D721Med (cell line): ENCODE results near the gene P2RY8.
"Not testable (repeated sequence)": the region's sequence is repeated elsewhere in the genome, so short reads cannot be mapped to it uniquely, and the experiment has no call there.

Experiments
- DNase-seq: peaks from one replicate; pipeline ENCODE4 v3.0.0; 2011; ENCODE audit warnings: low spot score; ENCODE audit not compliant: insufficient read length
- FAIRE-seq: peaks from 2 replicates; lab custom pipeline; 2011; peaks lifted over from hg19 to GRCh38; lab: Jason Lieb, UNC
- TF ChIP-seq, protein P1 (sequence below): IDR thresholded peaks from 2 replicates; pipeline ENCODE4 v1.5.1; 2012; ENCODE audit warnings: mild to moderate bottlenecking, control low read depth; ENCODE audit not compliant: insufficient read depth; ENCODE audit errors: missing control alignments

The P2RY8 gene

DNA sequence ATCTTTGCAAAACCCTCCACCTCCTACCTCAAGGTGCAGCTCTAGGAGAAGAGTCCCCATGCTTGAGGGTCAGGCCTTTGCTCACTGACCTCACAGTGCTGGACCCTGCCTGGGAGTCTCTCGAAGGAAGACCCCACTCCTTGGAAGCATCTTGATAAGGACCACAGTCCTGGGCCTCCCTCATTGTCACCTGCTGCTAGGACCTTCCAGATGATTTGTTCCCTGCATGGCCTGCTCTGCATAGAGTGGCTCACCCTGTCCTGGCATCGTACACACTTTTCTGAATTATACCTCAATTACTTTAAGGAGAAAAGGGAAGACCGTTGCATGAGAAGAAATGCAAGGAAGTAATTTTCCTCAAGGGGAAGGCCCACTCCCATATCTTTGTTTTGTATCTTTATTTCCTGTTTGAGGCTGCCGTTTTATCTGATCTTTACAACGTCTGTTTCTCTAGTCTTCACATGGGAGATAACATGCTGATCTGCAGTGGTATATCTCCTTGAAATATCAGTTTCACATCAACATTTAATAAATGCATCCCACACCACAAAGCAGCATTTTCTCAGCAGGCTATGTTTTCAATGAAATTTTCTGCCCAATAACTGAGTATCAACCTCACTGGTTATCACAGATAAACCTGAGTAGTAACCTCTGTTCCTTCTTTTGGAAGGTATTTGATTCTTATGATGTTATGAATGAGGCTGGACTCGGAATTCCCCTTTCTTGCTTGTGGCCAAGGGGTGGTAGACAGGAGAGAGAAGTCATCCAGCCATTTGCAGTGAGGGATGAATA, 39.4 kb upstream of the P2RY8 start:
- TF ChIP-seq, protein P1, sequence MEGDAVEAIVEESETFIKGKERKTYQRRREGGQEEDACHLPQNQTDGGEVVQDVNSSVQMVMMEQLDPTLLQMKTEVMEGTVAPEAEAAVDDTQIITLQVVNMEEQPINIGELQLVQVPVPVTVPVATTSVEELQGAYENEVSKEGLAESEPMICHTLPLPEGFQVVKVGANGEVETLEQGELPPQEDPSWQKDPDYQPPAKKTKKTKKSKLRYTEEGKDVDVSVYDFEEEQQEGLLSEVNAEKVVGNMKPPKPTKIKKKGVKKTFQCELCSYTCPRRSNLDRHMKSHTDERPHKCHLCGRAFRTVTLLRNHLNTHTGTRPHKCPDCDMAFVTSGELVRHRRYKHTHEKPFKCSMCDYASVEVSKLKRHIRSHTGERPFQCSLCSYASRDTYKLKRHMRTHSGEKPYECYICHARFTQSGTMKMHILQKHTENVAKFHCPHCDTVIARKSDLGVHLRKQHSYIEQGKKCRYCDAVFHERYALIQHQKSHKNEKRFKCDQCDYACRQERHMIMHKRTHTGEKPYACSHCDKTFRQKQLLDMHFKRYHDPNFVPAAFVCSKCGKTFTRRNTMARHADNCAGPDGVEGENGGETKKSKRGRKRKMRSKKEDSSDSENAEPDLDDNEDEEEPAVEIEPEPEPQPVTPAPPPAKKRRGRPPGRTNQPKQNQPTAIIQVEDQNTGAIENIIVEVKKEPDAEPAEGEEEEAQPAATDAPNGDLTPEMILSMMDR, result no peak
- DNase-seq (no peak), FAIRE-seq (no peak)

DNA sequence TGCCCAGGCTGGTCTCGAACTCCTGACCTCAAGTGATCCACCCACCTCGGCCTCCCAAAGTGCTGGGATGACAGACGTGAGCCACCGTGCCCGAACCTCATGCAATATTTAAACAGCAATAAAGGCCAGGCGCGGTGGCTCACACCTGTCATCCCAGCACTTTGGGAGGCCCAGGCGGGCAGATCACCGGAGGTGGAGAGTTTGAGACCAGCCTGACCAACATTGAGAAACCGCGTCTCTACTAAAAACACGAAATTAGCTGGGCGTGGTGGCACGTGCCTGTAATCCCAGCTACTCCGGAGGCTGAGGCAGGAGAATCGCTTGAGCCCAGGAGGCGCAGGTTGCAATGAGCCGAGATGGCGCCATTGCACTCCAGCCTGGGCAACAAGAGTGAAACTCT, 37.2 kb upstream of the P2RY8 start:
- not testable (repeated sequence) for FAIRE-seq, DNase-seq

DNA sequence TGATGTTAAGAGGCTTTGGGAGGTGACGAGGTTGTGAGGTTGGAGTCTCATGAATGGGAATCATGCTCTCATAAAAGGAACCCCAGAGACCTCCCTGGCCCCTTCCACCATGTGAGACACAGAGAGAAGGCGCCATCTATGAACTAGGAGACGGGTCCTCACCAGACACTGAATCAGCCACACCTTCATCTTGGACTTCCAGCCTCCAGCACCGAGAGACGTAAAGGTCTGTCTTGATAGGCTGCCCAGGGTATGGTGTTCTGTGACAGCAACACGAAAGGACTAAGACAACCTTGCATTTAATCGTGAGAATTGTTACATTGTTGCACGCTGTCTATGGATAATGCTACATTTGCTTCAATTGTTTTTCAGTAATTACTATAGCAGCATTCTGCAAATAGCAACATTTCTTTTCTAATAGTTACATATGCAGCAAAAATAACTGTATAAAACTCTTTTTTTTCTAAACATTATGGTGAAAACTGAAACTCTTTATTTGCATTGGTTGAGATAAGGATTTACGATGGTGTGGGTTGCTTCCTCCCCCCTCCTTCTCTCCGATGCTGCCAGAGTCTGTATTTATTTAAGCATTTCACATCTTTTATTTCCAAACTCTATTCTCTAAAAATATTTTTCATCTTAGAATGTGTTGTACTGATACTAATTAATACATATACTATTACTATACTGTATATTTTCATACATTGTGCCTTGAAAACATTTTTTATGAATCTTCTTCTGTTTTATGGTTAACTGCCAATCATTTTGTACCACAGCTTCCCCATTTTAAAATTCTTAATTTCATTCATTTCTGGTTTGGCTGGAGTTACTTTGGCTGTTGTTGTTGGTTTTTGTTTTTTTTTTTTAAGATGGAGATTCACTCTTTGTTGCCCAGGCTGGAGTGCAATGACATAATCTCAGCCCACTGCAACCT, 28.0 kb upstream of the P2RY8 start:
- TF ChIP-seq, protein P1, result no peak
- FAIRE-seq, result no peak
- no peak for DNase-seq

DNA sequence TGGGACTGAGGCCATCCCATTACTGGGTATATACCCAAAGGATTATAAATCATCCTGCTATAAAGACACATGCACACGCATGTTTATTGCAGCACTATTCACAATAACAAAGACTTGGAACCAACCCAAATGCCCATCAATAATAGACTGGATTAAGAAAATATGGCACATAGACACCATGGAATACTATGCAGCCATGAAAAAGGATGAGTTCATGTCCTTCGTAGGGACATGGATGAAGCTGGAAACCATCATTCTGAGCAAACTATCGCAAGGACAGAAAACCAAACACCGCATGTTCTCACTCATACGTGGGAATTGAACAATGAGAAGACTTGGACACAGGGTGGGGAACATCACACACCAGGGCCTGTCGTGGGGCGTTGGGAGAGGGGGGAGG, 27.1 kb upstream of the P2RY8 start:
- FAIRE-seq, DNase-seq: not testable (repeated sequence)

DNA sequence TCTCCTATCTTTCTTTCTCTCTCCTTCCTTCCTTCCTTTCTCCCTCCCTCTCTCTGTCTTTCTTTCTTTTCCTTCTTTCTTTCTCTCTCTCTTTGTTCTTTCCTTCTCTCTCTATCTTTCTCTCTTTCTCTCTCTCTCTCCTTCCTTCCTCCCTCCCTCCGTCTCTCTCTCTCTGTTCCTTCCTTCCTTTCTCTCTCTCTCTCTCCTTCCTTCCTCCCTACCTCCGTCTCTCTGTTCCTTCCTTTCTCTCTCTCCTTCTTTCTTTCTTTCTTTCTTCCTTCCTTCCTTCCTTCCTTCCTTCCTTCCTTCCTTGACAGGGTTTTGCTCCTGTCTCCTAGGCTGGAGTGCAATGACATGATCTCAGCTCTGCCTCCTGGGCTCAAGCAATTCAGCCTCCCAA, 24.2 kb upstream of the P2RY8 start:
- no peak for DNase-seq
- TF ChIP-seq, protein P1, result no peak
- no peak for FAIRE-seq

DNA sequence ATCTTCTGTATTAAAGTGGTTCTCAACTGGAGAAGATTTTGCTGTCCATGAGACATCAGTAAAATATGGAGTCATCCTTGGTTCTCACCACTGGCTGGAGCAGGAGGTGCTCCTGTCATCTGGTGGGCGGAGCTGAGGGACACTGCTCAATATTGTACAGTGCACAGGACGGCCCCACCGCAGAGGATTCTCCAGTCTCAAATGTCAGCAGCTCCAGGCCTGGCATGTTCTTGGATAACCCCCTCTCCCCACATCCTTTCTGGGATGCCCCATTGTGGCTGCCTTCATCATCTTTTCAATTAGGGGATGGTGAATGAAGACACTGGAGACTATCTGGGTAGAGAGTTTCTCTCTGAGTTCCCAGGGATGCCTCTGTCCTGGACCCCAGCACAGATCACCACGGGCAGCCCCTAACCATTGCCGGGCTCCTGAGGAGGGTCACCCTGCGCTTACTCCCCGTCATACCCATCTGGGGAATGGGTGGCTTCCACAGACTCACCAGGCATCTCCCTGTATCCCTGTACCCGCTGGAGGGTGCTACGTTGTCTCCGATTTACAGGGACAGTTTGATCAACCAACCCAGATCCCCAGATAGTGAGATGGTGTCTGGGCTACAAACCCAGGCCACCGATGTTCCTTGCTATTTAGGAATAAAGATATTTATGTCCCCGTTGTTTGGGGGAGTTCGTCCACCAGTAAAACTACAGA, 21.9 kb upstream of the P2RY8 start:
- no peak for DNase-seq
- TF ChIP-seq, protein P1, result no peak
- no peak for FAIRE-seq

DNA sequence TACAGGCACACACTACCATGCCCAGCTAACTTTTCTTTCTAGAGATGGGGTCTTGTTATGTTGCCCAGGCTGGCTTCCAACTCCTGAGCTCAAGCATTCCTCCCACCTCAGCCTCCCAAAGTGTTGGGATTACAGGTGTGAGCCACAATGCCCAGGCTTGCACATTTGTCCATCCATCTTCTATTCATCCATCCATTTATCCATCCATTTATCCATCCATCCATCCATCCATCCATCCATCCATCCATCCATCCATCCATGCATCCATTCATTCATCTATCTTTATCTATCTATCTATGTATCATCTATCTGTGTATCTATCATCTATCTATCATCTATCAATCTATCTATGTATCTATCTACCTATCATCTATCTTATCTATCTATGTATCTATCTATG, 20.5 kb upstream of the P2RY8 start:
- not testable (repeated sequence) for DNase-seq, FAIRE-seq

DNA sequence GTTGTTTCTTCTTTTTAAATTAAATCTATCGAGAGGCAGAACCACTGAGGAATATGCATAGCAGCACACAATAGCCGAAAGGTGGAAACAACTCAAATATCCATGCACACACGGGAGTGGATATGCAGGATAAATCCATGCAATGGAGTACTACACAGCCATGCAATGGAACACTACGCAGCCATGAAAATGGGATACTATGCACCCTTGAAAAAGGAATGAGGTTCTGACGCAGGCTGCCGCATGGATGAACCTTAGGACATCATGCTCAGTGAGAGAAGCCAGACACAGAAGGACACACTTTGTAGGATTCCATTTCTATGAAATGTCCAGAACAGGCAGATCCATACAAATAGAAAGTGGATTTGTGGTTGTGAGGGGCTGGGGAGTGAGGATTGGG, 18.4 kb upstream of the P2RY8 start:
- TF ChIP-seq, protein P1, result no peak
- FAIRE-seq (no peak), DNase-seq (no peak)
